ENCODE results near the gene LCN9. TPM values are rescaled to one million over a fixed set of nuclear protein-coding genes. Genes with fewer than 3 reads are reported as not detected.

Gene LCN9
- total and polyA plus RNA-seq, 12 donors: not detected

DNA sequence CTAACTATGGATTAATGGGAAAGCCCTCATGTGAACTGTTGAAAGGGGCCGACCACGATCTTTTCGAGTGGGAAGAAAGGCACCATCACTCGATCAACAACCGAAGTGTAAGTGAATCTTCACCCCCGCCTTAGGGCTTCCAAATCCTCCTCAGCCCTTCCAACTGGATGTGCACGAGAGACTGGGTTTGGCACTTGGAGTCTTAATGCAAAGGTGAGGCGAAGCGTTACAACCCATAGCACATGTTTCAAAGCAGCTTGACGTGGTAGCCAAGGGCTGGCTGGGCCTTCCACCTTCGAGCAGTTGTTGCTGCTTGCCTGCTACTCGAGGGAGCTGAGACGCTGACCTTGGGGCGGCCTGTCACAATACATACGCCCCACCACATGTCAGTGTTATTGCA, 5.7 kb upstream of the LCN9 start:
- Histone ChIP-seq H3K4me1 (replicated peaks in 1 of 2) (no peaks in the 10 kb centered on the region), H3K4me3 (no peak overlapping the region), H3K27me3 (peaks cover 5% of the 10 kb centered on the region), H3K27ac (no peak overlapping the region), H3K9me3 (replicated peaks in 1 of 3) (no peaks in the 10 kb centered on the region), H3K36me3 (replicated peaks in 1 of 2) (no peaks in the 10 kb centered on the region)
- TF ChIP-seq, protein P1, sequence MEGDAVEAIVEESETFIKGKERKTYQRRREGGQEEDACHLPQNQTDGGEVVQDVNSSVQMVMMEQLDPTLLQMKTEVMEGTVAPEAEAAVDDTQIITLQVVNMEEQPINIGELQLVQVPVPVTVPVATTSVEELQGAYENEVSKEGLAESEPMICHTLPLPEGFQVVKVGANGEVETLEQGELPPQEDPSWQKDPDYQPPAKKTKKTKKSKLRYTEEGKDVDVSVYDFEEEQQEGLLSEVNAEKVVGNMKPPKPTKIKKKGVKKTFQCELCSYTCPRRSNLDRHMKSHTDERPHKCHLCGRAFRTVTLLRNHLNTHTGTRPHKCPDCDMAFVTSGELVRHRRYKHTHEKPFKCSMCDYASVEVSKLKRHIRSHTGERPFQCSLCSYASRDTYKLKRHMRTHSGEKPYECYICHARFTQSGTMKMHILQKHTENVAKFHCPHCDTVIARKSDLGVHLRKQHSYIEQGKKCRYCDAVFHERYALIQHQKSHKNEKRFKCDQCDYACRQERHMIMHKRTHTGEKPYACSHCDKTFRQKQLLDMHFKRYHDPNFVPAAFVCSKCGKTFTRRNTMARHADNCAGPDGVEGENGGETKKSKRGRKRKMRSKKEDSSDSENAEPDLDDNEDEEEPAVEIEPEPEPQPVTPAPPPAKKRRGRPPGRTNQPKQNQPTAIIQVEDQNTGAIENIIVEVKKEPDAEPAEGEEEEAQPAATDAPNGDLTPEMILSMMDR (IDR thresholded peaks at IDR 0.05): no peak
- TF ChIP-seq POLR2A (IDR thresholded peaks at IDR 0.05): no peak
- intact Hi-C loops (cut with DNase I): no loop called here
- DNase-seq: no peak
- WGBS, 4 donors: 78 to 81% (median 79%) methylated on average over 11 to 15 of the region's 15 CpGs

DNA sequence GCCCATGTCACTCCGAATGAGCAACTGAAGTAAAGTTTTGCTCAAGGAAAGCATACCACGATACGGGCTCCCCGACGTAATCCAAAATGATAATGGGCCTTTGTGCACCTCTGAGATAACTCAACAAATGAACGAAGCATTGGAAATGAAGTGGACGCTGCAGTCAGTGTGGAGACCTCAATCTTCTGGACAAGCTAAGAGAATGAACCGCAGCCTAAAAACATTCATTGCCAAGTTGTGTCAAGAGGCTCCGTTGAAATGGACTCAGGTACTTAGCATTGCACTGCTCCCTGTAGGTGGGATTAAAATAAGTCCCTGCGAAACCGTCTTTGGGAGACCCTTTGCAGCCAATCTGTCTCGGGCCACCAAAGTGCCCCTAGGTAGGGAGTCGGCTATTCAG, 3.9 kb upstream of the LCN9 start:
- TF ChIP-seq, protein P1 (IDR thresholded peaks at IDR 0.05): no peak
- Histone ChIP-seq H3K27me3 (no peaks in the 10 kb centered on the region), H3K4me1 (replicated peaks in 1 of 2) (no peaks in the 10 kb centered on the region), H3K36me3 (replicated peaks in 1 of 2) (no peaks in the 10 kb centered on the region), H3K9me3 (replicated peaks in 1 of 3) (no peaks in the 10 kb centered on the region), H3K27ac (no peak overlapping the region), H3K4me3 (no peak overlapping the region)
- intact Hi-C loops (cut with DNase I): no loop called here
- DNase-seq: no peak
- 79 to 93% (median 88%) methylated on average over 13 of the region's 13 CpGs for WGBS, 4 donors

DNA sequence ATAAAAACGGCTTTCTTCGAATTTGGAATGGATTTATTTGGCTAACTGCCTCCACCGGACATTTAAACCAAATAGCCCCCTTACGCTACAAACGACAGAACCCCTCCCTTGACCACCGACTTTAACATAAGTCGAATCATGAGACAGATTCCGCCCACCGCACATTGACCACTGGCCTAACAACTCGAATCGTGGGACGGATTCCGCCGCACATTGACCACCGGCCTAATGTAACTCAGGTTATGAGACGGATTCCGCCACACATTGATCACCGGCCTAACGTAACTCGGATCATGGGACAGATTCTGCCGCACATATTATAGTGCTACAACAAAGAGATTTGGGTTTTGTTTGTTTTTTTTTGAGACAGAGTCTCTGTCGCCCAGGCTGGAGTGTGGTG, 2.7 kb upstream of the LCN9 start:
- Histone ChIP-seq H3K9me3 (replicated peaks in 1 of 3) (no peaks in the 10 kb centered on the region), H3K36me3 (replicated peaks in 1 of 2) (no peaks in the 10 kb centered on the region), H3K27ac (no peak overlapping the region), H3K4me3 (no peak overlapping the region), H3K4me1 (replicated peaks in 1 of 2) (no peaks in the 10 kb centered on the region), H3K27me3 (no peaks in the 10 kb centered on the region)
- DNase-seq: no peak
- WGBS, 4 donors: 85 to 93% (median 90%) methylated on average over 22 of the region's 22 CpGs
- no peak for TF ChIP-seq POLR2A (IDR thresholded peaks at IDR 0.05)
- TF ChIP-seq, protein P1 (IDR thresholded peaks at IDR 0.05): no peak
- intact Hi-C loops (cut with DNase I): no loop called here

DNA sequence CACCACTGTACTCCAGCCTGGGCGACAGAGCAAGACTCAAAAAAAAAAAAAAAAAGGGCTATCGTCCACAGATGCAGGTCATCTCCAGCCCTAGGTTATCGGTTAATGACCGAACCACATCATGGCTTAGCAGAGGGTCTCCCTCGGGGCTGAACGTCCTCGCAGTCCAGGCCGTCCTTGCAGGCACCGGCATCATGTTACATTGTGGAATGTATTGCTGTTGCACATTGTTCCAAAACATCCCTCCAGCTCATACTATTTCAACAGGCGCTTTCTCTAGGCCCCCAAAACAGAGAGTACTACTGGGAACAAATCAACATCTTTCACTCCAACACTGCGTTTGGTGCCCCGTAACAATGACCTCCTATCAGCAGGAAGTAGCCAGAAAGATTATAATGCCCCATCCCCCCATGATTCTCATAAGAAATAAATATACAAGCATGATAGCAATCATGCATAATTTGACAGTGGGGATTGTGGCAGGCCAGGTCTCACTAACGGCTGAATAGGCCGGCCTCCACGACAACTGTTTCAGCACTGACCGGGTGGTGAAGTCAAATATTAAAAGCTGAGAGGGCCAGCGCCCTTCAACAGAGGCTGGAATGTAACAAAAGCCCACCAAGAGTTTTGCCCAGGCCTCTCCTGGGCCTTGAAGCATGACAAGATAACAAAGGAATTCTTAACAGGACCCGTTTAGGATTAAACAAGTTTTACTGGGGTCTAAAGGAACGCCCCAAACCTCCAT, 1.1 kb upstream of the LCN9 start:
- H3K9me3 ChIP-seq (replicated peaks in 1 of 3): no peaks in the 10 kb centered on the region
- no peak overlapping the region for H3K4me3 ChIP-seq
- TF ChIP-seq, protein P1 (IDR thresholded peaks at IDR 0.05): no peak
- TF ChIP-seq POLR2A (IDR thresholded peaks at IDR 0.05): no peak
- DNase-seq: no peak
- intact Hi-C loops (cut with DNase I): no loop called here
- WGBS, 4 donors: 61 to 76% (median 70%) methylated on average over 18 to 19 of the region's 19 CpGs
- H3K27me3 ChIP-seq: no peaks in the 10 kb centered on the region
- H3K27ac ChIP-seq: no peak overlapping the region
- no peaks in the 10 kb centered on the region for H3K36me3 ChIP-seq (replicated peaks in 1 of 2)
- H3K4me1 ChIP-seq (replicated peaks in 1 of 2): no peaks in the 10 kb centered on the region

All from adrenal gland (tissue), 12 donors.